Measurements from ENCODE around the gene DOCK1. TPM values are rescaled to one million over a fixed set of nuclear protein-coding genes. Genes with fewer than 3 reads are reported as not detected.

DOCK1 gene
- total RNA-seq, 1 donor from 2014 or later: 72.6 TPM

DNA sequence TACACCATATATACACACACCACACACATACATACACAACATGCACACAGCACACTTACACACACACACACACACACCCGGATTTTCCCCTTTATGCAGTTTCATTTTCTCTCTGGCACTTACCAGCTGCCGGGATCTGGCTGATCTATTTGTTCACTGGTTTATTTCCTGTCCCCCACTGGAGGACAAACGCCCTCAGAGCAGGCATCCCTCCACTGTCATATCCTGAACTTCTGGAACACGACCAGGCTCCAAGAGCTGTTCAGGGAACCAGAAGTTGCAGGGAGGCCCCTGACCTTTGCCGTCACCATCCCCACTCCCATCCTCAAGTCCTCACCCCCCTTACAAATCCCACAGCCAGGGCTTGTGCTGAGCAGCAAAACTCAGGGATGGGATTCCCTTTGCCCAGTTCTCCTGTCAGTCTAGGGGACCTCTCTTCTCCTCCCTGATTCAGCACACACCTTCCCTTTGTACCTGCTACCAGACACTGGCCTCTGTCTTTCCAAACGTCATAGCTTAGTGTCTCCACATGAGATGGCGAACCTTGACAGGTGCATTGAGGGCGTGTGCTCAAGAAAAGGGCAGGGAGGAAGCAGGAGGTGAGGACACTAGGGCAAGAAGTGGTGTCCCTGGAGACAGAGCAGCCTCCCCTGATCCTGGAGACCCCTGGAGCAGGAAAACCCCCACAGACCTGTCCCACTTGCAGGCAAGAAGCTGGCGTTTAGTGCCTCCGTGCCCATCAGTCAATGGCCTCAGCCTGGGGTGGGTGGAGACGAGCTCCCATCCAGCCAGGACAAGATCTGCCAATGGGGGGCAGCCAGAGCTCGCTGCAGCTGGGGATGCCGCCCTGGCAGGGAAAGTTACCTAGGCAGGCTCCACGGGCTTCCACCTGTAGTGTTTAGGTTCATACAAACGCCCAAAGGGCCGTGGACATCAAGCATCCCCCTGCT is 12.7 kb upstream of the DOCK1 start:
- no peak overlapping the region for H3K4me3 ChIP-seq
- H3K27me3 ChIP-seq: no peaks in the 10 kb centered on the region
- Mint-ChIP-seq H3K27me3 (ENCODE audit: insufficient read depth, low read depth) (peaks cover 7% of the 10 kb centered on the region), H3K27ac (no peak overlapping the region), H3K9me3 (no peaks in the 10 kb centered on the region), H3K4me1 (no peaks in the 10 kb centered on the region), H3K36me3 (no peaks in the 10 kb centered on the region), H3K4me3 (peak overlapping the region; percentile 4)
- no peaks in the 10 kb centered on the region for H3K36me3 ChIP-seq
- no peaks in the 10 kb centered on the region for H3F3A ChIP-seq (ENCODE audit: low read depth)
- no peak overlapping the region for H3K4me2 ChIP-seq
- H2AFZ ChIP-seq (replicated peaks): no peak overlapping the region
- no peak for DNase-seq (ENCODE audit: low spot score)
- no peak overlapping the region for H3K27ac ChIP-seq
- H4K20me1 ChIP-seq (ENCODE audit: low read depth): no peaks in the 10 kb centered on the region
- H3K9ac ChIP-seq: no peak overlapping the region
- H3K4me1 ChIP-seq: no peaks in the 10 kb centered on the region
- H3K79me2 ChIP-seq (ENCODE audit: low read depth): no peaks in the 10 kb centered on the region
- H3K9me3 ChIP-seq (ENCODE audit: low read depth): no peaks in the 10 kb centered on the region
- no peak for TF ChIP-seq EZH2 (IDR thresholded peaks at IDR 0.05)
- TF ChIP-seq, protein P1, sequence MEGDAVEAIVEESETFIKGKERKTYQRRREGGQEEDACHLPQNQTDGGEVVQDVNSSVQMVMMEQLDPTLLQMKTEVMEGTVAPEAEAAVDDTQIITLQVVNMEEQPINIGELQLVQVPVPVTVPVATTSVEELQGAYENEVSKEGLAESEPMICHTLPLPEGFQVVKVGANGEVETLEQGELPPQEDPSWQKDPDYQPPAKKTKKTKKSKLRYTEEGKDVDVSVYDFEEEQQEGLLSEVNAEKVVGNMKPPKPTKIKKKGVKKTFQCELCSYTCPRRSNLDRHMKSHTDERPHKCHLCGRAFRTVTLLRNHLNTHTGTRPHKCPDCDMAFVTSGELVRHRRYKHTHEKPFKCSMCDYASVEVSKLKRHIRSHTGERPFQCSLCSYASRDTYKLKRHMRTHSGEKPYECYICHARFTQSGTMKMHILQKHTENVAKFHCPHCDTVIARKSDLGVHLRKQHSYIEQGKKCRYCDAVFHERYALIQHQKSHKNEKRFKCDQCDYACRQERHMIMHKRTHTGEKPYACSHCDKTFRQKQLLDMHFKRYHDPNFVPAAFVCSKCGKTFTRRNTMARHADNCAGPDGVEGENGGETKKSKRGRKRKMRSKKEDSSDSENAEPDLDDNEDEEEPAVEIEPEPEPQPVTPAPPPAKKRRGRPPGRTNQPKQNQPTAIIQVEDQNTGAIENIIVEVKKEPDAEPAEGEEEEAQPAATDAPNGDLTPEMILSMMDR (IDR thresholded peaks at IDR 0.05): no peak
- TF ChIP-seq EZH2phosphoT487 (IDR thresholded peaks at IDR 0.05): no peak

GRCh38 chr10:126893206-126893605 is 12.0 kb upstream of the DOCK1 start:
- Mint-ChIP-seq H3K27me3 (ENCODE audit: insufficient read depth, low read depth) (peaks cover 7% of the 10 kb centered on the region), H3K27ac (no peak overlapping the region), H3K4me3 (no peak overlapping the region), H3K36me3 (no peaks in the 10 kb centered on the region), H3K9me3 (peaks cover 4% of the 10 kb centered on the region), H3K4me1 (no peaks in the 10 kb centered on the region)
- Histone ChIP-seq H3K4me2 (no peak overlapping the region), H3K9ac (no peak overlapping the region), H3K4me3 (no peak overlapping the region), H3K27ac (no peak overlapping the region), H3K79me2 (ENCODE audit: low read depth) (no peaks in the 10 kb centered on the region), H3K9me3 (ENCODE audit: low read depth) (no peaks in the 10 kb centered on the region), H3K4me1 (no peaks in the 10 kb centered on the region), H4K20me1 (ENCODE audit: low read depth) (no peaks in the 10 kb centered on the region), H3K36me3 (no peaks in the 10 kb centered on the region), H3K27me3 (no peaks in the 10 kb centered on the region), H3F3A (ENCODE audit: low read depth) (peaks cover 2% of the 10 kb centered on the region), H2AFZ (replicated peaks) (no peak overlapping the region)
- no peak for DNase-seq (ENCODE audit: low spot score)
- TF ChIP-seq EZH2phosphoT487 (IDR thresholded peaks at IDR 0.05) (no peak), EZH2 (IDR thresholded peaks at IDR 0.05) (no peak)
- TF ChIP-seq, protein P1 (IDR thresholded peaks at IDR 0.05): no peak

DNA sequence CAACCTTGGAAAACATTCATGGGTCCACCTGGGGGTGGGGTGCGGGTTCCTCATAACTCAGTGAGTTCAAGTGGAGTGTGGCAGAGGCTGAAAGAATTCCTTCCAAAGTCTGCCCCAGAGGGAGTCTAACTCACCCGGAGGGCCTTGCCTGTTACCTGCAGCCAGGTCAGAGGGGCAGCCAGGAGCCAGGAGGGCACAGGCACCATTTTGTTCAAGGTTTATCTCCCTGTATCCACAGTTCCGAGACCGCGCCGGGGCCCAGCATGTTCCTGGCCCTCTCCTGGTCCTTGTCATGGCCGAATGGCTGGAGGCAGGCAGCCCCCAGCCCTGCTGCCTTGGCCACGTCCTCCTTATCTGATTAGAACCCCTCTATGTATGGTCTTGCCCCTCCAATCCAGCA is 11.4 kb upstream of the DOCK1 start:
- H3K36me3 Mint-ChIP-seq: no peaks in the 10 kb centered on the region
- peaks cover 4% of the 10 kb centered on the region for H3K9me3 Mint-ChIP-seq
- H3K4me1 ChIP-seq: no peaks in the 10 kb centered on the region
- no peaks in the 10 kb centered on the region for H3K36me3 ChIP-seq
- H3K27me3 ChIP-seq: no peaks in the 10 kb centered on the region
- no peak overlapping the region for H3K9ac ChIP-seq
- no peak overlapping the region for H3K4me3 ChIP-seq
- no peak overlapping the region for H2AFZ ChIP-seq (replicated peaks)
- DNase-seq (ENCODE audit: low spot score): no peak
- no peaks in the 10 kb centered on the region for H4K20me1 ChIP-seq (ENCODE audit: low read depth)
- H3K27ac Mint-ChIP-seq: no peak overlapping the region
- H3K9me3 ChIP-seq (ENCODE audit: low read depth): no peaks in the 10 kb centered on the region
- peaks cover 7% of the 10 kb centered on the region for H3F3A ChIP-seq (ENCODE audit: low read depth)
- H3K4me1 Mint-ChIP-seq: no peaks in the 10 kb centered on the region
- peaks cover 7% of the 10 kb centered on the region for H3K27me3 Mint-ChIP-seq (ENCODE audit: insufficient read depth, low read depth)
- TF ChIP-seq EZH2 (IDR thresholded peaks at IDR 0.05) (no peak), EZH2phosphoT487 (IDR thresholded peaks at IDR 0.05) (no peak)
- TF ChIP-seq, protein P1 (IDR thresholded peaks at IDR 0.05): no peak
- no peak overlapping the region for H3K4me2 ChIP-seq
- no peaks in the 10 kb centered on the region for H3K79me2 ChIP-seq (ENCODE audit: low read depth)
- no peak overlapping the region for H3K27ac ChIP-seq
- H3K4me3 Mint-ChIP-seq: no peak overlapping the region
